Activated naive CD4-positive, alpha-beta T cell treated with anti-CD3 and anti-CD28 coated beads, Interleukin-2, amount 10 ng/mL, durations not matched to agents 7 days and 5 days (primary cell): Measurements from ENCODE around the gene JOSD1.

Experiments
- CTCF ChIA-PET: fragments of 350-600 bp; sonication (Branson Sonifier 250); formaldehyde crosslinking; loops from one replicate; lab custom pipeline; 2021; ENCODE audit warnings: antibody characterized with exemption; lab: Charles Lee
- DNase-seq: peaks from one replicate; pipeline ENCODE4 v3.0.0-alpha.2; 2020
- H3K27ac Mint-ChIP-seq: one replicate; pipeline ENCODE4 v1.8.0; 2021; ENCODE audit warnings: mild to moderate bottlenecking, moderate library complexity, mixed read lengths
- H3K27me3 Mint-ChIP-seq: one replicate; pipeline ENCODE4 v1.8.0; 2021; ENCODE audit warnings: mild to moderate bottlenecking, mixed read lengths
- H3K36me3 Mint-ChIP-seq: one replicate; pipeline ENCODE4 v1.8.0; 2021; ENCODE audit warnings: mixed read lengths
- H3K4me1 Mint-ChIP-seq: one replicate; pipeline ENCODE4 v1.8.0; 2021; ENCODE audit warnings: mixed read lengths
- H3K4me3 Mint-ChIP-seq: one replicate; pipeline ENCODE4 v1.8.0; 2021; ENCODE audit warnings: mild to moderate bottlenecking, moderate library complexity, mixed read lengths
- H3K9me3 Mint-ChIP-seq: one replicate; pipeline ENCODE4 v1.8.0; 2021; ENCODE audit warnings: mixed read lengths

The JOSD1 gene

DNA sequence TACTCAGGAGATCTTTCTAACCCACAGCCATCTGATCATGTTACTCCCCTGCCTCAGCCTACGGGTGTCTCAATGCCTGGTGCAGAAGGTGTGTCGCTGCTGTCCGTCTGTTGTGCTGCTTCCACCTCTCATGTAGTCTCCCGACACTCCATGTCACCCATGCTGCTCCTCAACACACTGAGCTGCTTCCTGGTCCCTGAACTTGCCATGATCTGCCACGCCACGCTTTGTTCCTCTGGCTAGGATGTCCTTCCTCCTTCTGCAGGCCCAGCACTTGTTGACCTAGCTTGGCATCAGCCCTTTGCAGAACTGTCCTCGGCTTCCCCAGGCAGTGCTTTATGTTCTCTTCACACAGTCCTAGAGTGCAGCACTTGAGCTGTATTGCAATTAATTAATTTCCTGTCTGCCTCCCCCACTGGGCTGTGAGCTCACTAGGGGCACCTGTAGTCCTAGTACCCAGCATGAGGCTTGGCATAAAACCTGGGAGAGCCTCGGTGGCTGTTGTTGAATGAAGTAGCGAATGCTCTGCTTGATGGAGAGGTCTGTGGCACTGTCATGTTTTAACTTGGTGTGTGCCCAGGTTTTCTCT, 14.5 kb upstream of the JOSD1 start:
- Mint-ChIP-seq H3K4me1 (peaks cover 35% of the 10 kb centered on the region), H3K4me3 (no peak overlapping the region), H3K36me3 (peaks cover 33% of the 10 kb centered on the region), H3K27ac (peak overlapping the region; percentile 3), H3K9me3 (no peaks in the 10 kb centered on the region), H3K27me3 (no peaks in the 10 kb centered on the region)
- DNase-seq = no peak
- CTCF ChIA-PET = interaction anchor here (1.7 kb wide), 1 partner anchor 10 kb away, joined by 5 read pairs; no protein-coding TSS in a partner anchor

- H3K27me3 Mint-ChIP-seq = no peaks in the 10 kb centered on the region
- no peak for DNase-seq
- peak overlapping the region; percentile 28 for H3K27ac Mint-ChIP-seq
- H3K9me3 Mint-ChIP-seq = no peaks in the 10 kb centered on the region
- CTCF ChIA-PET = no interaction called here
- H3K4me3 Mint-ChIP-seq = no peak overlapping the region
- peaks cover 39% of the 10 kb centered on the region for H3K36me3 Mint-ChIP-seq
- H3K4me1 Mint-ChIP-seq = peaks cover 44% of the 10 kb centered on the region
These were observed 13.2 kb upstream of the JOSD1 start for GRCh38 chr22:38713921-38714320.

GRCh38 chr22:38712486-38713207, 11.9 kb upstream of the JOSD1 start:
- no peak overlapping the region for H3K4me3 Mint-ChIP-seq
- no peaks in the 10 kb centered on the region for H3K9me3 Mint-ChIP-seq
- CTCF ChIA-PET = no interaction called here
- H3K36me3 Mint-ChIP-seq = peaks cover 38% of the 10 kb centered on the region
- DNase-seq = no peak
- no peak overlapping the region for H3K27ac Mint-ChIP-seq
- H3K27me3 Mint-ChIP-seq = no peaks in the 10 kb centered on the region
- H3K4me1 Mint-ChIP-seq = peaks cover 56% of the 10 kb centered on the region

- peaks cover 68% of the 10 kb centered on the region for H3K4me1 Mint-ChIP-seq
- no peaks in the 10 kb centered on the region for H3K9me3 Mint-ChIP-seq
- no peak for DNase-seq
- CTCF ChIA-PET = interaction anchor here (1.6 kb wide), 1 partner anchor 14 kb away, joined by 6 read pairs; no protein-coding TSS in a partner anchor
- no peak overlapping the region for H3K27ac Mint-ChIP-seq
- H3K36me3 Mint-ChIP-seq = peaks cover 34% of the 10 kb centered on the region
- H3K4me3 Mint-ChIP-seq = no peak overlapping the region
- no peaks in the 10 kb centered on the region for H3K27me3 Mint-ChIP-seq
These were observed 10.1 kb upstream of the JOSD1 start for GRCh38 chr22:38710866-38711265.

DNA sequence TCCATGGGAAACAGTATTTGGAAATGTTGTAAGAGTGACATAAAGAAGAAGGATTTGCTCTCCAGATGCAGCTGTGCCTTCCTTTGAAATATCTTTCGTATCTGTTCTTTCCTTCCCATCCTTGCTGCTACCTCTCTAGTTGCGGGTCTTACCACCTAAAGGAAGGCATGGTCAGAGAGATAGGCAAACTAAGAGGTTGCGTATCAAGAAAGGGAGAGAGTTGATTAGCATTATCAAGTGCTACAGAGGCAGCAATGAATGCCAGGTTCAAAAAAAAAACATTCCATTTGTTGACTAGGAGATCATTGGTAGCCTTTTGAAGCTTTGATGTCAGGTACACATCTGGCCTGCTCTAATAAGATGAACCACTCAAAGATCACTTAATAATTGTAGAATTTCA, 9.6 kb upstream of the JOSD1 start:
- no peaks in the 10 kb centered on the region for H3K9me3 Mint-ChIP-seq
- no peaks in the 10 kb centered on the region for H3K27me3 Mint-ChIP-seq
- H3K4me3 Mint-ChIP-seq = no peak overlapping the region
- no peak for DNase-seq
- no peak overlapping the region for H3K27ac Mint-ChIP-seq
- H3K36me3 Mint-ChIP-seq = peaks cover 32% of the 10 kb centered on the region
- H3K4me1 Mint-ChIP-seq = peaks cover 67% of the 10 kb centered on the region
- CTCF ChIA-PET = interaction anchor here (1.6 kb wide), 1 partner anchor 15 kb away, joined by 6 read pairs; no protein-coding TSS in a partner anchor

GRCh38 chr22:38709306-38709705, 8.6 kb upstream of the JOSD1 start:
- Mint-ChIP-seq H3K36me3 (peaks cover 32% of the 10 kb centered on the region), H3K4me3 (peak overlapping the region; percentile 34), H3K4me1 (peaks cover 68% of the 10 kb centered on the region), H3K27me3 (no peaks in the 10 kb centered on the region), H3K27ac (no peak overlapping the region), H3K9me3 (no peaks in the 10 kb centered on the region)
- no peak for DNase-seq
- CTCF ChIA-PET = interaction anchor here (0.6 to 1.6 kb wide), 3 partner anchors 10 to 28 kb away, joined by 3 to 6 read pairs (median 3); partner anchors contain the start of gene TOMM22

DNA sequence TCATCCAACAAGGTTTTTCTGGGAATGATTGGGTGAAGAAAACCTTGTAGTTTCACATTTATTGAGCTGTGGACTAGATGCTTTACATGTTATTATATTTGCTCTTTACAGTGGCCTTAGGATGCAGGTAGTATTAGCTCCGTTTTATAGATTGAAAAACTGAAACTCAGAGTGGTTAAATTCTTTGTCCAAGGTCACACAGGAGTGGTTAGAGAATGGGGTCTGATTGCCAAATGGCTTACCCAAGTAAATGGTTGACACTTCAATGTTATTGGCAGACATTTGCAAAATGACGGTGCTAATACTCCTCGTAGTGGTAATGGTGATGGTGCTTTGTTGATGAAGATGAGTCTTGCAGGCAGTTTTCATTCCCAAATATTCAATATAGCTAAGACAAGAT, 7.2 kb upstream of the JOSD1 start:
- DNase-seq = no peak
- H3K27ac Mint-ChIP-seq = no peak overlapping the region
- H3K27me3 Mint-ChIP-seq = no peaks in the 10 kb centered on the region
- CTCF ChIA-PET = interaction anchor here (0.6 to 2.0 kb wide), 4 partner anchors 11 to 26 kb away, joined by 3 to 9 read pairs (median 4); partner anchors contain the start of gene TOMM22
- no peaks in the 10 kb centered on the region for H3K9me3 Mint-ChIP-seq
- peaks cover 32% of the 10 kb centered on the region for H3K36me3 Mint-ChIP-seq
- peaks cover 65% of the 10 kb centered on the region for H3K4me1 Mint-ChIP-seq
- peak overlapping the region; percentile 34 for H3K4me3 Mint-ChIP-seq

DNA sequence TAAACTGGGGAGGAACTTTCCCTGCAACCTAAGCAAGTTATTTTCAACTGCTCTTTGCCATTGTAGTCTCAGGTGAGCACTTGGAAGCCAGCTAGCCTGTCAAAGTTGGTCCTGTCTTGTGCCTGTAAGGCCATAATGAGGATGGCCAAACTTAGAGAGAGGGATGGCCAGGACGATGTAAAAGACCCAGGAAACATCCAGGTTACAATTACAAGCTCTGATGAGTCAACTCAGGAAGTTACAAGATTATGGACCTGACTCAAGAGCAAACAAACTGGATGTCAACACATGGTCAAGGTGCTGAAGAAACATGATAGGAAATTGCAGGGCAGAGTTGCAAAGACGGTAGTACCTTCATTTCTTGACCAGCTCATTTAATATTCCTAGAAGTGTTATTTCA, 6.6 kb upstream of the JOSD1 start:
- Mint-ChIP-seq H3K27ac (peak overlapping the region; percentile 94), H3K4me1 (peaks cover 61% of the 10 kb centered on the region), H3K4me3 (peak overlapping the region; percentile 93), H3K27me3 (no peaks in the 10 kb centered on the region), H3K36me3 (peaks cover 32% of the 10 kb centered on the region), H3K9me3 (no peaks in the 10 kb centered on the region)
- no peak for DNase-seq
- CTCF ChIA-PET = interaction anchor here (0.6 to 2.0 kb wide), 5 partner anchors 11 to 28 kb away, joined by 3 to 9 read pairs (median 4); partner anchors contain the start of gene TOMM22

GRCh38 chr22:38706901-38707195, 6.1 kb upstream of the JOSD1 start:
- no peaks in the 10 kb centered on the region for H3K27me3 Mint-ChIP-seq
- peak overlapping the region; percentile 93 for H3K4me3 Mint-ChIP-seq
- peaks cover 57% of the 10 kb centered on the region for H3K4me1 Mint-ChIP-seq
- peaks cover 28% of the 10 kb centered on the region for H3K36me3 Mint-ChIP-seq
- H3K27ac Mint-ChIP-seq = peak overlapping the region; percentile 94
- DNase-seq = no peak
- no peaks in the 10 kb centered on the region for H3K9me3 Mint-ChIP-seq
- CTCF ChIA-PET = interaction anchor here (1.0 to 2.0 kb wide), 4 partner anchors 10 to 29 kb away, joined by 3 to 9 read pairs (median 4); partner anchors contain the start of gene TOMM22

GRCh38 chr22:38706101-38706900, 5.6 kb upstream of the JOSD1 start:
- CTCF ChIA-PET = interaction anchor here (1.2 to 2.0 kb wide), 4 partner anchors 10 to 25 kb away, joined by 4 to 9 read pairs (median 5); partner anchors contain the start of gene TOMM22
- Mint-ChIP-seq H3K4me1 (peaks cover 62% of the 10 kb centered on the region), H3K9me3 (no peaks in the 10 kb centered on the region), H3K27ac (peak overlapping the region; percentile 94), H3K27me3 (peaks cover 2% of the 10 kb centered on the region), H3K36me3 (peaks cover 28% of the 10 kb centered on the region), H3K4me3 (peak overlapping the region; percentile 93)
- peak; percentile 67 for DNase-seq

DNA sequence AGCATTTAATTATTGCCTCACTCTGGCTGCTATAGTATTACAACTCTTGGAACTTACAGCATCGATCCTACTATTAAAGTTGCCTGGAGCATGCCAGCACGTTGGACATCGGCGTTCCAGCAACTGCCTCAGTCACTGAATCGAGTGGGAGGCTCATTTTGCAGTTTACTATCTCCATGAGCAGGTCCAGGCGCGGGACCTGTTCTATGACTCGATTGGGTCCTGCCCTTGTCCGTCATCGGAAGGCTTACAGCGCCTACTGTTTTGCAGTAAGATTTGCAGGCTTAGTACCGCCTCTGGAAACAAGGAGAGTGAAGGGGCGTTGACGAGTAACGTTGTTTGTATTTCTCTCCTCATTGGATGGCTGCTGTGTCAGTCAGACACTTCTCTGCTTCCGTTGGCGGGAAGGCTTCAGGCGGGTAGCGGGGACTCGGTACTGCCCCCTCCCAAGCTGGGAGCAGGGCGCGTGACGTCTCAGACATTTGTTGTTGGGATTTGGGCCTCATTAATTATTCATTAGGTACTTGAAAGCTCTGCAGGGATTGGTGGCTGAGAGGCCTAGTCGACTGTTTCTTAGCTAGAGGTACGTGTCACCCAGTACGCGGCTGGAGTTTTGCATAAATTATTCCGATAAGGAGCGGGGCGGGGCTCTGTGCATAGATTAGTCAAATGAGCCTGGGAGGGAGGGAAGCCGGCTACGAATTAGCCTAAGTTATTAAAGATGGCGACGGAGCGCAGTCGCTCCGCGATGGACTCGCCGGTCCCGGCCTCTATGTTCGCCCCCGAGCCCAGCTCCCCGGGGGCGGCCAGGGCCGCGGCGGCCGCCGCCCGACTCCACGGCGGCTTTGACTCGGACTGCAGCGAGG, 4.7 kb upstream of the JOSD1 start, which contains the start of gene GTPBP1:
TSS of gene GTPBP1 (plus strand) at position 710 of the 866 bp plus-strand sequence. CDS start at position 722, 12 bp downstream.
- CTCF ChIA-PET = interaction anchor here (1.2 to 2.0 kb wide), 3 partner anchors 19 to 23 kb away, joined by 5 to 9 read pairs (median 5); partner anchors contain the start of gene TOMM22
- Mint-ChIP-seq H3K27me3 (peaks cover 9% of the 10 kb centered on the region), H3K4me1 (peaks cover 57% of the 10 kb centered on the region), H3K36me3 (peaks cover 20% of the 10 kb centered on the region), H3K9me3 (no peaks in the 10 kb centered on the region), H3K4me3 (peak within 1 kb of the TSS; percentile 93), H3K27ac (peak within 1 kb of the TSS; percentile 97)
- DNase-seq = peak; percentile 98

GRCh38 chr22:38704654-38705234, 4.0 kb upstream of the JOSD1 start:
- Mint-ChIP-seq H3K27ac (peak overlapping the region; percentile 97), H3K4me1 (peaks cover 56% of the 10 kb centered on the region), H3K4me3 (peak overlapping the region; percentile 76), H3K36me3 (peaks cover 15% of the 10 kb centered on the region), H3K27me3 (peaks cover 9% of the 10 kb centered on the region), H3K9me3 (no peaks in the 10 kb centered on the region)
- DNase-seq = no peak
- CTCF ChIA-PET = interaction anchor here (0.8 to 1.4 kb wide), 2 partner anchors 15 to 20 kb away, joined by 3 to 5 read pairs; no protein-coding TSS in a partner anchor
